ENCODE results near the gene ABLIM2.
A peak's percentile ranks its signal among the peaks of the same experiment; 100 is the strongest.

Gene ABLIM2

GRCh38 chr4:8115916-8116315 is 42.7 kb downstream of the ABLIM2 start:
- DNase-seq: no peak

GRCh38 chr4:8115203-8115520 is 43.5 kb downstream of the ABLIM2 start:
- DNase-seq: no peak

GRCh38 chr4:8114456-8115202 is 44.0 kb downstream of the ABLIM2 start:
- no peak for DNase-seq

DNA sequence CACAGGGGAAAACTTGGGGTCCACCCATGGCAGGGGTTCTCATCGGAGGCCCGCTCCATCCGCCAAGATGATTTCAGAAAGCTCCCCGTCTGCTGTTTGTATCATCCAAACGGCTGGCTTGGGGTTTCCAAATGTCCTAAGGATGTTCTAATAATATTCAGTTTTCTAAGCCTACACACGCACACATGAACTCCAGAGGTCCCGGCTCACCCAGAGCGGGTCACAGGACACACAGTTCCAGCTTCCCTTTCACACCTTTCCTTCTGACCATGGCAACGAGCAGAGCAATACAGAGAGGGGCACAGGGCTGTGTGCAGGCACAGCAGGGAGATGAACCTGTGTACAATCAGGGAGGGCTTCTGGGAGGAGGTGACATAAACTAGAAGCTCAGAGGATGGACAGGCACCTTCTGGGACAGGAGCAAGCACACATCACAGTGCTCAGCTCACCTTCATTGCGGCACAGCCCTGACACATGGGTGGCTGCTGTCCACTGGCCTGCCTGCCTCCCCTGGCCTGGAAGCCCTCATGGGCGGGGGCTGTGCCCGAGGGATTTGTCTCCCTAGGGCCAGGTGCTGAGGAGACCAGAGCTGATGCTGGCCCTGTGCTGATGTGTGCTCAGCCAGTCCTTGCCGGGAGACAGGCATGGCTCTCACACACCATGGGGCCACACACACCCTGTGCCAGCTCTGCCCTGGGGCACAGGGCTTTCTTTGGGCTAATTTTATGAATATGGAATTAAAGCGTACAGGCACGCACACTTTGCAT is 44.8 kb downstream of the ABLIM2 start:
- no peak for DNase-seq

DNA sequence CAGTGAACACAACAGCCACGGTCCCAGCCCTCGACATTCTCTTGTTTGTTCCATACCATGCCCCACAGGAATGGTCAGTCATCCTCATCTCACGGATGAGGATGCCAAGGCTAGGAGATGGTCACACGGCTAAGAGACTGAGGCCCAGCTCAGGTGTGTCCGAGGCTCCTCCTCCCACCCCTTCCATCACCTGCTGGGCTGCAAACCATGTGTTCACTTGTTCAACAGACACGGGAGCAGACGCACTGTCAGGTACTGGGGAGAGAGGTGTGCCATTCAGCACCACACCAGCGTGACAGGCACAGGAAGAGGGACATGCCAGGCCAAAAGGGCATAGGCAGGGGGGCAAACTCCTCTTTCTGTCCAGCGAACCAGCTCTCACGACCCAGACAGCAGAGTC is 45.9 kb downstream of the ABLIM2 start:
- no peak for DNase-seq

DNA sequence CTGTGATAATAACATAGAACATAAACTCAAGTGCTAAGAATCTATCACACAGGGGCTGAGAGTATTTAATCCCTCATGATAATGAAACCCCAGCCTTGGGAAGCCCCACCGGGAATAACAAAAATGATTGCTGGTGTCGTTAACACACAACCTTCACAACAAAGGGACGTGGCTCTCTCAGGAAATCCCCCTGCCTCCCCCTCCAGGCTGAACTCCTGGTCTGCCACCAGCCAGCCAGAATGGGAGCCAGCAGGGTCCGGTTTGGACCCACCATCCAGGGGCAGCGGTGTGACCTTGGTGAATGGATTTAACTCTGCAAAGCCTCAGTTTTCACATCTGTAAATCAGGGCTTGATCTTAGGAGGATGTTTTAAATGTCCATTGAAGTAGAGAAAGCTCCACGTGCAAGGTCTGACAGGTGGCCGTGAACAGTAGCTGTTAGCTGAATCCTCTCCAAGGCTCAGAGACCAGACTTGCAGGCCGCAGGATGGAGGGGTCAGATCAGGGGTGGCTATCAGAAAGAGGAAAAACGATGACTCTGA is 46.5 kb downstream of the ABLIM2 start:
- DNase-seq: no peak

GRCh38 chr4:8110071-8110986 is 48.3 kb downstream of the ABLIM2 start:
- peak; percentile 31 for DNase-seq

DNA sequence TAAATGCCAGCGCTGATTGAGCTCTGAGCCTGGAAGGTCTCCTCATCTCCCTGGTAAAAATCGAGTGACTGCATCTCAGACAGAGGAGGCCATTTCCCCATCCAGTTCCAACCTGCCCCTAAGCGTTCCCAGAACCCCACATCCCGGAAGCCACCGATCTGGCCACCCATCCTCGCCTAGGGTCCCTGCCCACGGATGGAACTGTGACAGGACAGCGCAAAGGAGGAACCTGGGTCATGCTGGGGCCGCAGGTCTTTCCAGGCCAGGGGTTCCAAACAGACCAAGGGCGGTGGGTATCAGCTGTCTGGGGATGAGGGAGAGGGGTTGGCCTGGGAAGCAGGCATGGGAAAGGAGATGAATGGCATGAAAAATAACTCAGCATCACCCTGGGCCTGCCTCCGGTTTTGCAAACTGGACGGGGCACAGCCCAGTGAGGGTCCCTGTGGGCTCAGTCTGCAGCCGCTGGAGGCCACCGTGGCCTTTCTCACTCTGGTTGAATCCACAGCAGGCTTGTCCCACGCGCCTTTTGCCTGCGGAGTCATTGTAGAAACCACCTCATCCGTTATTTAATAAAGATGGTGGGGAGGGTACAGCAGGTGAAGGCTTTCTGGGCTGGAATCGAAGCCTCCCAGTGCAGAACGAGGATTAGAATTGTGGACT is 49.1 kb downstream of the ABLIM2 start:
- no peak for DNase-seq

GRCh38 chr4:8108991-8109390 is 49.6 kb downstream of the ABLIM2 start:
- DNase-seq: no peak

- DNase-seq: no peak
These were observed 50.4 kb downstream of the ABLIM2 start for GRCh38 chr4:8108261-8108660.

GRCh38 chr4:8107146-8107657 is 51.4 kb downstream of the ABLIM2 start:
- DNase-seq: no peak

DNA sequence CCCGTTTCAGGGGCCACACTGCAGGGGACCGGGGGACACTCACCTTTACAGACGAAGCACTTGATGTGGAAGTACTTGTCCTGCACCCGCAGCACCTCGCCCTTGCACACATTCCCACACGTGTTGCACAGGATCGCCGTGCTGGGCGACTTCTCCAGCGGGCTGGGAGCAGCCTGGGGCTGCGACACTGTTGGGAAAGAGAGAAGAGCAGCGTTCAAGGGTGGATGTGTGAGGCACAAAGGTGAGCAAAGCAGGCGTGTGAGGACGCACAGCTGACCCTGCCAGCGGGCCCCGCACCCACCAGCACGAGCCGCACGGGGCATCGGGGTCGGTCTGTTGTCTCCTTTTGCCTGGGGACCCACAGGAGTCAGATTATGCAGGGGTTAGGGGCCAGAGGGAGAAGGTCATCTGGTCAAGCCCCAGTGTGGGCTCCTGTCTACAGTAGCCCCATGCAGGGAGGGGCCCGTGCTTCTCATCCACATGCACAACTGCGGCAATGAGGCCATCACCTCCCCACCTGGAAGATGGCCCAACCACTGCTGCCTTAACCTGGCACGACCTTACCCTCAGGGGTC is 52.1 kb downstream of the ABLIM2 start:
- DNase-seq: no peak

- DNase-seq: no peak
These were observed 53.1 kb downstream of the ABLIM2 start for GRCh38 chr4:8105306-8106100.

GRCh38 chr4:8104491-8105305 is 53.9 kb downstream of the ABLIM2 start:
- no peak for DNase-seq

GRCh38 chr4:8103421-8104390 is 54.9 kb downstream of the ABLIM2 start:
- no peak for DNase-seq

GRCh38 chr4:8102831-8103230 is 55.8 kb downstream of the ABLIM2 start:
- no peak for DNase-seq

GRCh38 chr4:8102076-8102355 is 56.6 kb downstream of the ABLIM2 start:
- DNase-seq: no peak

GRCh38 chr4:8101213-8102075 is 57.2 kb downstream of the ABLIM2 start:
- DNase-seq: no peak
